Stomach (tissue), 4 donors: ENCODE results near the gene ASAP2.

ENCODE experiments used
- CTCF ChIP-seq, 7 experiments: fragments of 450-650 bp in 4 of 7; fragments of 200-600 bp in 3 of 7; sonication (generic) in 3 of 7; IDR thresholded peaks; one replicate each; pipeline ENCODE4 v1.5.1; 2016 to 2019; ENCODE audit warnings: antibody characterized with exemption in 7 of 7, control low read depth in 2 of 7, mild to moderate bottlenecking in 1 of 7
- POLR2AphosphoS5 ChIP-seq, 3 donors: sonication (generic); formaldehyde crosslinking; IDR thresholded peaks; one replicate each; pipeline ENCODE4 v1.6.1; 2016; ENCODE audit warnings: antibody characterized with exemption in 3 of 3

- TF ChIP-seq CTCF (IDR thresholded peaks at IDR 0.05) = no peak
- TF ChIP-seq POLR2AphosphoS5 (IDR thresholded peaks at IDR 0.05) = no peak
Measured at GRCh38 chr2:9174771-9175437, 31.7 kb upstream of the ASAP2 start.
